Breast epithelium (tissue), 3 donors: Measurements from ENCODE around the gene TSPEAR.

Experiments
- POLR2A ChIP-seq: fragments of 450-650 bp; IDR thresholded peaks from one replicate; pipeline ENCODE4 v1.6.1; 2016; ENCODE audit warnings: antibody characterized with exemption, mild to moderate bottlenecking, moderate library complexity
- TF ChIP-seq, protein P1 (sequence below), 3 donors: fragments of 450-650 bp; IDR thresholded peaks; one replicate each; pipeline ENCODE4 v1.5.1; 2016 to 2017; ENCODE audit warnings: antibody characterized with exemption in 3 of 3, mild to moderate bottlenecking in 3 of 3, moderate library complexity in 3 of 3

DNA sequence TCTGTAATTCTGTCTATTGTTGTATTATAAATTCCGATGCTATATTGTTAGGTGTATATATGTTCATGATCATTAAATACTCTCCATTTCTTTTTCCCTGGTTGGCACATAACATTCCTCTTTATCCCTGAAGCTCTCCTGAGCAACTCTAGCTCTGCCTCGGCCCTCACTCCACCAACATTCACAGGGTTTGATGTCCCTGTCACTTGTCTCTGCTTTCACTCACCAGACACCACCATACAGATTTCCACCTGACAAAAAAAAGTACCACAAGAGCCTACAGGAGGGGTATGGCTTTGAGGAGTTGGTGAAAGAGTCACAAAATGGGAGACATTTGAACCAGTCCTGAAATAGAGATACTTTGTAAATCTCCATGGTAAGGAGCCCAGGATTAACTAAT is 8.8 kb upstream of the TSPEAR start:
- TF ChIP-seq, protein P1, sequence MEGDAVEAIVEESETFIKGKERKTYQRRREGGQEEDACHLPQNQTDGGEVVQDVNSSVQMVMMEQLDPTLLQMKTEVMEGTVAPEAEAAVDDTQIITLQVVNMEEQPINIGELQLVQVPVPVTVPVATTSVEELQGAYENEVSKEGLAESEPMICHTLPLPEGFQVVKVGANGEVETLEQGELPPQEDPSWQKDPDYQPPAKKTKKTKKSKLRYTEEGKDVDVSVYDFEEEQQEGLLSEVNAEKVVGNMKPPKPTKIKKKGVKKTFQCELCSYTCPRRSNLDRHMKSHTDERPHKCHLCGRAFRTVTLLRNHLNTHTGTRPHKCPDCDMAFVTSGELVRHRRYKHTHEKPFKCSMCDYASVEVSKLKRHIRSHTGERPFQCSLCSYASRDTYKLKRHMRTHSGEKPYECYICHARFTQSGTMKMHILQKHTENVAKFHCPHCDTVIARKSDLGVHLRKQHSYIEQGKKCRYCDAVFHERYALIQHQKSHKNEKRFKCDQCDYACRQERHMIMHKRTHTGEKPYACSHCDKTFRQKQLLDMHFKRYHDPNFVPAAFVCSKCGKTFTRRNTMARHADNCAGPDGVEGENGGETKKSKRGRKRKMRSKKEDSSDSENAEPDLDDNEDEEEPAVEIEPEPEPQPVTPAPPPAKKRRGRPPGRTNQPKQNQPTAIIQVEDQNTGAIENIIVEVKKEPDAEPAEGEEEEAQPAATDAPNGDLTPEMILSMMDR (IDR thresholded peaks at IDR 0.05): no peak
- no peak for TF ChIP-seq POLR2A
